Suppressor macrophage treated with lipopolysaccharide for 1 hour (primary cell): ENCODE data around the gene RECQL5.
"Not testable (repeated sequence)": the region's sequence is repeated elsewhere in the genome, so short reads cannot be mapped to it uniquely, and the experiment has no call there.

Source experiments
- DNase-seq, 3 donors: peaks; one replicate each; pipeline ENCODE4 v3.0.0-alpha.2; 2020 to 2022

The RECQL5 gene

DNA sequence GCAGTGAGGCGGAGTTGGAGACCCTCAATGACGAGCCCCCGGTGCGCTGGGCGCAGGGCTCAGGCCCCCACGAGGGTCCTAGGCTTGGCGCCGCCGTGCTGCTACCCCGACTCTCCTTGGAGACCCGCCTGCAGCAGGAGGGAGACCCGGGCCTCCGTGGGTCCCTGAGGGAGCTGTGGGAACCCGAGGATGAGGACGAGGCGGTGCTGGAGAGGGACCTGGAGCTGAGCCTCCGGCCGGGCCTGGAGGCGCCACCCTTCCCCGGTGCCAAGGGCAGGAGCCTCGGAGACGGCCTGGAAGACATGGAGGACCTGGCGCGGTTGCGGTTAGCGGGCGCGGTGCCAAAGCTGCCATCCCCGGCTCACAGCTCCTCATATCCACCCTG lies 77.0 kb downstream of the RECQL5 start:
- no peak for DNase-seq

- DNase-seq, result peak; percentile 91 to 99 (median 97)
These were observed 77.7 kb downstream of the RECQL5 start for GRCh38 chr17:75589012-75589918.

- no peak for DNase-seq
These were observed 78.3 kb downstream of the RECQL5 start for GRCh38 chr17:75588596-75589011.

DNA sequence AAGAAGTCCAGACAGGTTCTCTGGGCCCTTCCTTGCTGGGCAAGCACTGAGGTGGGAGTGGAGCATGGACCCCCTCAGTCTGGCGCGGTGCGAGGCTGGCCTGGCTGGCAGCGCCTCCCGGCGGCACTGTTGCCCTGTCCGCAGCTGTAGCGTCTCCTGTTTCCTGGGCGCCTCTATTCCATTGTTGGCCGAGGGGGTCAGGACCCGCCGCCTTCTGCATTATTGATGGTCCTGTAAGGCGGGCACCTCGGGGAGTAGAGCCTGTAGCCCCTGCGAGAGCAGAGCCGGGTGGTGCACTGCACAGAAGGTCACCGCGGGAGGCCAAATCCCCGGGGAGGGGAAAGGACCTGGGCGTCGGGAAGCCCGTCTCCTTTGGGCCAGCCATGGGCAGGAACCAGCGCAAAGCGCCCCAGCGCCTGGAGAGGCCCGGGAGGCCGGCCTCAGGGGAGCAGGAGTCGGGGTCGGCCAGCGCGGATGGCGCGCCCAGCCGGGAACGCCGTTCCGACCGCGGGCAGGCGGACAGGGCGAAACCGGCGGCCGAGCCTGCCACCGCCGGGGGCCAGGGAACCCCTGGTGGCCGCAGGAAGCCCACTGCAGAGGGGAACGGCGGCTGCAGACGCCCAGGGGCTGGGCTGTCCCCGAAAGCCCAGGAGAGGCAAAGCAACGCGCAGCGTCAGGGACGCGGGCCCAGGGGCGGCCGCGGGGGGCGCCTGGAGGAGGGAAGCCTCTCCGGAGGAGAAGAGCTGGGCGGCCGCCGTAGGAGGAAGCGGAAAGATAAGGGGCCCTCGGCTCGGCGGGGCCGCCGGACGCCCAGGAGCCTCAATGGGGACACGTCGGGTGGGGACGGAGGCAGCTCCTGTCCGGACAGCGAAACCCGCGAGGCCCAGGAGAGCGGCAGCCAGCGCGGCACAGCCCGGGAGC lies 79.0 kb downstream of the RECQL5 start, which contains the start of gene MYO15B:
MYO15B (plus strand) TSS at position 126 of the 921 bp plus-strand sequence; CDS start at position 384, 258 bp downstream.
- DNase-seq, result peak; percentile 63 to 84 (median 66)

DNA sequence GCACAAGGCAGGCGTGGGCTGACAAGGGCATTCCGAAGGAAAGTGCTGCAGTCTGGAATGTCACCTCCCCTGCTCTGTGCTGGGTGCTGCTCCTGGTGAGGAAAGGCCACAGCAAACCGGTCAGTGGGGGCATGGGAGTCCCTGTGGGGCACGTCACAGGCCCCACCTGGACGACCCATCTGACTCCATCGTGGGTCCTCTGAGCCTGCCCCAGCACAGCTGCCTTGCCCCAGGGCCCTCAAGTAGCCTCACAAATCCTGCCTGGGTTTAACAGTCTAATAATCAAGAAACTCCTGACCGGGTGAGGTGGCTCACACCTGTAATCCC lies 82.1 kb downstream of the RECQL5 start:
- DNase-seq, result no peak

GRCh38 chr17:75583197-75583596 lies 83.8 kb downstream of the RECQL5 start:
- not testable (repeated sequence) for DNase-seq

DNA sequence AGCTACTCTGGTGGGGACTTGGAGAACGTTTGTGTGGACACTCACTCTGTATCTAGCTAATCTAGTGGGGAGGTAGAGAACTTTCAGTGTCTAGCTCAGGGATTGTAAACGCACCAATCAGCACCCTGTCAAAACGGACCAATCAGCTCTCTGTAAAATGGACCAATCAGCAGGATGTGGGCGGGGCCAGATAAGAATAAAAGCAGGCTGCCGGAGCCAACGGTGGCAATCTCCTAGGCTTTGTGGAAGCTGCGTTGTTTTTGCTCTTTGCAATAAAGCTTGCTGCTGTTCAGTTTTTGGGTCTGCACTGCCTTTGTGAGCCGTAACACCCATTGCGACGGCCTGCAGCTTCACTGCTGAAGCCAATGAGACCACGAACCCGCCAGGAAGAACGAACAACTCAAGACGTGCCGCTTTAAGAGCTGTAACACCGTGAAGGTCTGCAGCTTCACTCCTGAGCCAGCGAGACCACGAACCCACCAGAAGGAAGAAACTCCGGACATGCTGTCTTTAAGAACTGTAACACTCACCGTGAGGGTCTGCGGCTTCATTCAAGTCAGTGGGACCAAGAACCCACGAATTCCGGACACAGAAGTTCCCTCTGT lies 85.7 kb downstream of the RECQL5 start:
- peak; percentile 23 to 36 (median 30) for DNase-seq
